ENCODE results near the gene BCL2. TPM values are rescaled to one million over a fixed set of nuclear protein-coding genes. Genes with fewer than 3 reads are reported as not detected.
"Not testable (repeated sequence)": the region's sequence is repeated elsewhere in the genome, so short reads cannot be mapped to it uniquely, and the experiment has no call there.

The BCL2 gene
- total RNA-seq, 2 donors from 2014 or later: 56.5 to 83.5 TPM

GRCh38 chr18:63240531-63241316 lies 78.8 kb downstream of the BCL2 start:
- Mint-ChIP-seq H3K9me3 (peaks cover 3 to 11% of the 10 kb centered on the region in 2 donors), H3K36me3 (peaks cover 32 to 69% of the 10 kb centered on the region in 2 donors), H3K27ac (no peak overlapping the region)
- ATAC-seq (no peak), DNase-seq (ENCODE audit: low spot score in 2 of 2) (no peak)

GRCh38 chr18:63238693-63239075 lies 80.9 kb downstream of the BCL2 start:
- Mint-ChIP-seq H3K36me3 (peaks cover 40 to 74% of the 10 kb centered on the region in 2 donors), H3K9me3 (peaks cover 9 to 19% of the 10 kb centered on the region in 2 donors), H3K27ac (peak overlapping the region in 1 of 2 donors; percentile 22)
- DNase-seq (ENCODE audit: low spot score in 2 of 2): no peak
- no peak for ATAC-seq

- Mint-ChIP-seq H3K9me3 (peaks cover 9 to 19% of the 10 kb centered on the region in 2 donors), H3K36me3 (peaks cover 40 to 69% of the 10 kb centered on the region in 2 donors), H3K27ac (no peak overlapping the region)
- ATAC-seq (no peak), DNase-seq (ENCODE audit: low spot score in 2 of 2) (no peak)
Measured at GRCh38 chr18:63237881-63238692, 81.5 kb downstream of the BCL2 start.

GRCh38 chr18:63236921-63237846 lies 82.4 kb downstream of the BCL2 start:
- no peak for ATAC-seq
- H3K36me3 Mint-ChIP-seq: peaks cover 32 to 69% of the 10 kb centered on the region in 2 donors

GRCh38 chr18:63236406-63236805 lies 83.2 kb downstream of the BCL2 start:
- Mint-ChIP-seq H3K36me3 (peaks cover 25 to 63% of the 10 kb centered on the region in 2 donors), H3K9me3 (peaks cover 9 to 19% of the 10 kb centered on the region in 2 donors), H3K27ac (peak overlapping the region; percentile 83 to 90)
- DNase-seq (ENCODE audit: low spot score in 2 of 2): no peak
- no peak for ATAC-seq

More at GRCh38 chr18:63236921-63237846, 82.4 kb downstream of the BCL2 start:
- DNase-seq (ENCODE audit: low spot score in 2 of 2): no peak
- peaks cover 9 to 19% of the 10 kb centered on the region in 2 donors for H3K9me3 Mint-ChIP-seq
- peak overlapping the region; percentile 83 to 90 for H3K27ac Mint-ChIP-seq

GRCh38 chr18:63235920-63236319 lies 83.6 kb downstream of the BCL2 start:
- ATAC-seq: peak; percentile 19 to 66
- Mint-ChIP-seq H3K27ac (peak overlapping the region; percentile 83 to 90), H3K9me3 (peaks cover 9 to 19% of the 10 kb centered on the region in 2 donors), H3K36me3 (peaks cover 25 to 63% of the 10 kb centered on the region in 2 donors)
- not testable (repeated sequence) for DNase-seq (ENCODE audit: low spot score in 2 of 2)

GRCh38 chr18:63234841-63235240 lies 84.7 kb downstream of the BCL2 start:
- Mint-ChIP-seq H3K27ac (peak overlapping the region; percentile 79 to 88), H3K36me3 (peaks cover 26 to 60% of the 10 kb centered on the region in 2 donors), H3K9me3 (peaks cover 9 to 19% of the 10 kb centered on the region in 2 donors)
- DNase-seq (ENCODE audit: low spot score in 2 of 2) (no peak), ATAC-seq (peak; percentile 68 to 71)

- H3K36me3 Mint-ChIP-seq: peaks cover 30 to 63% of the 10 kb centered on the region in 2 donors
- peaks cover 9 to 21% of the 10 kb centered on the region in 2 donors for H3K9me3 Mint-ChIP-seq
- H3K27ac Mint-ChIP-seq: peak overlapping the region; percentile 79 to 88
- ATAC-seq: peak; percentile 31 to 84
- no peak for DNase-seq (ENCODE audit: low spot score in 2 of 2)
Measured at GRCh38 chr18:63234432-63234831, 85.1 kb downstream of the BCL2 start.

GRCh38 chr18:63233334-63233733 lies 86.2 kb downstream of the BCL2 start:
- ATAC-seq: peak in 1 of 2 donors; percentile 49
- Mint-ChIP-seq H3K9me3 (peaks cover 9 to 22% of the 10 kb centered on the region in 2 donors), H3K36me3 (peaks cover 32 to 61% of the 10 kb centered on the region in 2 donors), H3K27ac (peak overlapping the region; percentile 18 to 70)
- no peak for DNase-seq (ENCODE audit: low spot score in 2 of 2)

GRCh38 chr18:63232826-63233225 lies 86.7 kb downstream of the BCL2 start:
- H3K36me3 Mint-ChIP-seq: peaks cover 32 to 55% of the 10 kb centered on the region in 2 donors

GRCh38 chr18:63229971-63230370 lies 89.6 kb downstream of the BCL2 start:
- peaks cover 14 to 35% of the 10 kb centered on the region in 2 donors for H3K36me3 Mint-ChIP-seq
- H3K9me3 Mint-ChIP-seq: peaks cover 6 to 11% of the 10 kb centered on the region in 2 donors
- no peak for ATAC-seq
- no peak for DNase-seq (ENCODE audit: low spot score in 2 of 2)
- H3K27ac Mint-ChIP-seq: peak overlapping the region; percentile 68 to 84

More at GRCh38 chr18:63232826-63233225, 86.7 kb downstream of the BCL2 start:
- DNase-seq (ENCODE audit: low spot score in 2 of 2): no peak
- ATAC-seq: peak in 1 of 2 donors; percentile 23
- Mint-ChIP-seq H3K27ac (peak overlapping the region; percentile 18 to 70), H3K9me3 (peaks cover 9 to 22% of the 10 kb centered on the region in 2 donors)

GRCh38 chr18:63225434-63225833 lies 94.1 kb downstream of the BCL2 start:
- Mint-ChIP-seq H3K27ac (no peak overlapping the region), H3K9me3 (peaks cover 4 to 10% of the 10 kb centered on the region in 2 donors), H3K36me3 (peaks cover 24 to 41% of the 10 kb centered on the region in 2 donors)
- ATAC-seq (no peak), DNase-seq (ENCODE audit: low spot score in 2 of 2) (no peak)

GRCh38 chr18:63224630-63225029 lies 94.9 kb downstream of the BCL2 start:
- H3K9me3 Mint-ChIP-seq: peaks cover 4 to 10% of the 10 kb centered on the region in 2 donors
- ATAC-seq: peak; percentile 99 to 100
- peak overlapping the region; percentile 58 to 87 for H3K27ac Mint-ChIP-seq
- peak; percentile 53 to 78 for DNase-seq (ENCODE audit: low spot score in 2 of 2)
- H3K36me3 Mint-ChIP-seq: peaks cover 25 to 41% of the 10 kb centered on the region in 2 donors

GRCh38 chr18:63223837-63224236 lies 95.7 kb downstream of the BCL2 start:
- Mint-ChIP-seq H3K36me3 (peaks cover 26 to 41% of the 10 kb centered on the region in 2 donors), H3K27ac (peak overlapping the region; percentile 58 to 87), H3K9me3 (peaks cover 8 to 10% of the 10 kb centered on the region in 2 donors)
- DNase-seq (ENCODE audit: low spot score in 2 of 2): no peak
- no peak for ATAC-seq

- ATAC-seq: peak in 1 of 2 donors; percentile 37
- DNase-seq (ENCODE audit: low spot score in 2 of 2): no peak
Measured at GRCh38 chr18:63220903-63221302, 98.7 kb downstream of the BCL2 start.

GRCh38 chr18:63218472-63218871 lies 101.1 kb downstream of the BCL2 start:
- Mint-ChIP-seq H3K36me3 (peaks cover 35 to 60% of the 10 kb centered on the region in 2 donors), H3K27ac (peak overlapping the region; percentile 6 to 52), H3K9me3 (peaks cover 17 to 22% of the 10 kb centered on the region in 2 donors)
- ATAC-seq (no peak), DNase-seq (ENCODE audit: low spot score in 2 of 2) (no peak)

More at GRCh38 chr18:63220903-63221302, 98.7 kb downstream of the BCL2 start:
- peak overlapping the region; percentile 53 to 79 for H3K27ac Mint-ChIP-seq
- peaks cover 13 to 17% of the 10 kb centered on the region in 2 donors for H3K9me3 Mint-ChIP-seq
- H3K36me3 Mint-ChIP-seq: peaks cover 29 to 47% of the 10 kb centered on the region in 2 donors
